ENCODE measurements around the gene FAM168A.

FAM168A gene

GRCh38 chr11:73399159-73399590, 198.7 kb downstream of the FAM168A start:
- Histone ChIP-seq H3K27me3 (ENCODE audit: insufficient read depth, poor library complexity, severe bottlenecking) (no peaks in the 10 kb centered on the region), H3K27ac (replicated peaks) (no peak overlapping the region), H3K4me3 (replicated peaks; ENCODE audit: insufficient read depth, low read length) (no peak overlapping the region)
- peak; percentile 41 for TF ChIP-seq POLR2AphosphoS5 (IDR thresholded peaks at IDR 0.05; ENCODE audit: low read depth)
- TF ChIP-seq SPI1 (IDR thresholded peaks at IDR 0.05; ENCODE audit: borderline replicate concordance, low read depth): no peak
- TF ChIP-seq REST (IDR thresholded peaks at IDR 0.05; ENCODE audit: insufficient replicate concordance, low read depth): no peak
- TF ChIP-seq GABPA (IDR thresholded peaks at IDR 0.05; ENCODE audit: low read depth): no peak
- no peak for DNase-seq (ENCODE audit: low read depth in 1 of 2, low spot score in 1 of 2)

GRCh38 chr11:73398721-73399120, 199.2 kb downstream of the FAM168A start:
- TF ChIP-seq REST (IDR thresholded peaks at IDR 0.05; ENCODE audit: insufficient replicate concordance, low read depth) (no peak), SPI1 (IDR thresholded peaks at IDR 0.05; ENCODE audit: borderline replicate concordance, low read depth) (no peak)
- Histone ChIP-seq H3K4me3 (replicated peaks; ENCODE audit: insufficient read depth, low read length) (no peak overlapping the region), H3K27me3 (ENCODE audit: insufficient read depth, poor library complexity, severe bottlenecking) (no peaks in the 10 kb centered on the region), H3K27ac (replicated peaks) (no peak overlapping the region)
- no peak for DNase-seq (ENCODE audit: low read depth in 1 of 2, low spot score in 1 of 2)

GRCh38 chr11:73398132-73398526, 199.8 kb downstream of the FAM168A start:
- DNase-seq (ENCODE audit: low read depth in 1 of 2, low spot score in 1 of 2): no peak
- H3K4me3 ChIP-seq (replicated peaks; ENCODE audit: insufficient read depth, low read length): no peak overlapping the region
- no peak for TF ChIP-seq REST (IDR thresholded peaks at IDR 0.05; ENCODE audit: insufficient replicate concordance, low read depth)
- TF ChIP-seq SPI1 (IDR thresholded peaks at IDR 0.05; ENCODE audit: borderline replicate concordance, low read depth): no peak
- no peak for TF ChIP-seq CTCF (IDR thresholded peaks at IDR 0.05; ENCODE audit: insufficient read depth, low read length)
- TF ChIP-seq GABPA (IDR thresholded peaks at IDR 0.05; ENCODE audit: low read depth): no peak
- no peak for TF ChIP-seq POLR2AphosphoS5 (IDR thresholded peaks at IDR 0.05; ENCODE audit: low read depth)
- no peak overlapping the region for H3K27ac ChIP-seq (replicated peaks)
- no peaks in the 10 kb centered on the region for H3K27me3 ChIP-seq (ENCODE audit: insufficient read depth, poor library complexity, severe bottlenecking)

GRCh38 chr11:73397468-73398131, 200.3 kb downstream of the FAM168A start:
- DNase-seq (ENCODE audit: low read depth in 1 of 2, low spot score in 1 of 2): no peak

More at GRCh38 chr11:73397468-73398131, 200.3 kb downstream of the FAM168A start:
- TF ChIP-seq GABPA (IDR thresholded peaks at IDR 0.05; ENCODE audit: low read depth) (no peak), POLR2AphosphoS5 (IDR thresholded peaks at IDR 0.05; ENCODE audit: low read depth) (peak; percentile 1; the same call in 1 of the 2 replicates)
- Histone ChIP-seq H3K4me3 (replicated peaks; ENCODE audit: insufficient read depth, low read length) (no peak overlapping the region), H3K27me3 (ENCODE audit: insufficient read depth, poor library complexity, severe bottlenecking) (no peaks in the 10 kb centered on the region), H3K27ac (replicated peaks) (no peak overlapping the region)

Measured in HL-60 (cell line).